Astrocyte of the spinal cord (primary cell): Measurements from ENCODE around the gene RABGGTB.
"Not testable (repeated sequence)": the region's sequence is repeated elsewhere in the genome, so short reads cannot be mapped to it uniquely, and the experiment has no call there.

ENCODE experiments used
- DNase-seq: peaks from one replicate; pipeline ENCODE4 v3.0.0; 2011; ENCODE audit warnings: low read depth, low spot score
- H3K4me3 ChIP-seq: 2 replicates; pipeline ENCODE4 v1.5.1; 2011; ENCODE audit warnings: low read depth, mild to moderate bottlenecking, low read length, moderate library complexity
- CTCF ChIP-seq: IDR thresholded peaks from 2 replicates; pipeline ENCODE4 v1.5.1; 2012; ENCODE audit warnings: low read depth, mild to moderate bottlenecking, low read length, inconsistent platforms
- in situ Hi-C: cut with HindIII; loops from 2 replicates; pipeline ENCODE4 v1.10.0; 2017; ENCODE audit warnings: low sequenced_read_pairs

Gene RABGGTB

GRCh38 chr1:75785983-75786853 is at the start of gene RABGGTB:
Gene RABGGTB, plus strand, starts transcription at chr1:75786256. Its CDS starts 16 bp downstream, at chr1:75786272.
- peak within 1 kb of the TSS; percentile 89 for H3K4me3 ChIP-seq
- in situ Hi-C loops: no loop called here
- no peak for TF ChIP-seq CTCF
- DNase-seq: peak; percentile 98

- no peak overlapping the region for H3K4me3 ChIP-seq
- in situ Hi-C loops: no loop called here
- DNase-seq: no peak
- no peak for TF ChIP-seq CTCF
Observed at GRCh38 chr1:75742047-75742625, 43.9 kb upstream of the RABGGTB start.

GRCh38 chr1:75745276-75745675 is 40.8 kb upstream of the RABGGTB start:
- in situ Hi-C loops: no loop called here
- H3K4me3 ChIP-seq: no peak overlapping the region
- no peak for DNase-seq
- TF ChIP-seq CTCF: no peak

GRCh38 chr1:75757210-75757609 is 28.8 kb upstream of the RABGGTB start:
- H3K4me3 ChIP-seq, in situ Hi-C loops, DNase-seq: not testable (repeated sequence)

- H3K4me3 ChIP-seq, DNase-seq, in situ Hi-C loops: not testable (repeated sequence)
Observed at GRCh38 chr1:75758543-75758942, 27.5 kb upstream of the RABGGTB start.

GRCh38 chr1:75764057-75764655 is 21.9 kb upstream of the RABGGTB start:
- no peak for DNase-seq

More at GRCh38 chr1:75764057-75764655, 21.9 kb upstream of the RABGGTB start:
- no peak for TF ChIP-seq CTCF
- no peak overlapping the region for H3K4me3 ChIP-seq
- in situ Hi-C loops: no loop called here
